ENCODE data around the gene DENND4A. TPM values are rescaled to one million over a fixed set of nuclear protein-coding genes. Genes with fewer than 3 reads are reported as not detected.

The DENND4A gene
- total RNA-seq, 4 donors from 2014 or later: 16.5 to 40.4 (median 24.5) TPM

DNA sequence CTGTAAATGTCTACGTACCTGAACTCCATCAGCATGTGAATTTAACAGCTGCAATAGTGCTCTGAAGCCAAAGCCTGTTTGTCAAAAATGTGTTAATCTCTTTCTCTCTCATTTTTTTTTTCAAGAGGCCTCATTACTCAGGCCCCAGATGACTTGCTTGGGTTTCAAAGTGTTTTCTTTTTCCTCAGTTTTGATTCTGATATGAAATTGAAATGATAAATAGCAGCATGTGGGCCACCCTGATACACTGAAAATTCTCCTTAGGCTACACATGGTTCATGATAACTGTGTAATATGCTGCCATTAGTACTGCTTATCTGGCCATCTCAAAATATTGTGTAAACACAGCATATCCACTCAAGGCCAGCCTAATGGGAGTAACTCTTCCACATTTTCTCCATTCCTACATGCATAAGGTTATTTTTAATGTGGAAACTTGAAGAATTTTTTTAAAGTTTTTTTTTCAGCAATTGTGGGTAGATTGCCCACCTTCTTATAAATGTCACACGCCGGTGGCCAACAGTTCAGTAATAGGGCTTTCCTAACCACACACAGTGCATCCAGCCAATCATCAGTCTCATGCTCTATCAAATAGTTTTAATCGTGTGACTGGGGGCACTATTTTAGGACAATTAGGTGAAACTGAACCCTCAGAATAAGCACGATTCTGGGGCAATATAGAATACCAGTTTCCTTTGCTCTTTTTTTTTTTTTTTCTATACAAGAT is 13.1 kb upstream of the DENND4A start:
- H3K4me1 ChIP-seq: peaks cover 0 to 4% (median 0%) of the 10 kb centered on the region in 4 donors
- no peaks in the 10 kb centered on the region for H3K9me3 ChIP-seq
- no peak overlapping the region for H3K4me3 ChIP-seq
- no peak for DNase-seq
- in situ Hi-C loops (cut with MboI; ENCODE audit: low pct_ligation_motif_present in 1 of 4, low pct_unique_long_range_greater_than_20kb in 1 of 4, low sequenced_read_pairs in 3 of 4) (no loop called here), intact Hi-C loops (cut with DNase I; ENCODE audit: low total_unique reads) (no loop called here)
- no peaks in the 10 kb centered on the region for H3K27me3 ChIP-seq
- no peak overlapping the region for H3K27ac ChIP-seq
- 74 to 82% methylated on average over 5 of the region's 5 CpGs for WGBS, 2 donors (ENCODE audit: low coverage in 1 of 2)
- TF ChIP-seq, protein P1, sequence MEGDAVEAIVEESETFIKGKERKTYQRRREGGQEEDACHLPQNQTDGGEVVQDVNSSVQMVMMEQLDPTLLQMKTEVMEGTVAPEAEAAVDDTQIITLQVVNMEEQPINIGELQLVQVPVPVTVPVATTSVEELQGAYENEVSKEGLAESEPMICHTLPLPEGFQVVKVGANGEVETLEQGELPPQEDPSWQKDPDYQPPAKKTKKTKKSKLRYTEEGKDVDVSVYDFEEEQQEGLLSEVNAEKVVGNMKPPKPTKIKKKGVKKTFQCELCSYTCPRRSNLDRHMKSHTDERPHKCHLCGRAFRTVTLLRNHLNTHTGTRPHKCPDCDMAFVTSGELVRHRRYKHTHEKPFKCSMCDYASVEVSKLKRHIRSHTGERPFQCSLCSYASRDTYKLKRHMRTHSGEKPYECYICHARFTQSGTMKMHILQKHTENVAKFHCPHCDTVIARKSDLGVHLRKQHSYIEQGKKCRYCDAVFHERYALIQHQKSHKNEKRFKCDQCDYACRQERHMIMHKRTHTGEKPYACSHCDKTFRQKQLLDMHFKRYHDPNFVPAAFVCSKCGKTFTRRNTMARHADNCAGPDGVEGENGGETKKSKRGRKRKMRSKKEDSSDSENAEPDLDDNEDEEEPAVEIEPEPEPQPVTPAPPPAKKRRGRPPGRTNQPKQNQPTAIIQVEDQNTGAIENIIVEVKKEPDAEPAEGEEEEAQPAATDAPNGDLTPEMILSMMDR (IDR thresholded peaks at IDR 0.05): no peak
- no peak for TF ChIP-seq POLR2A (IDR thresholded peaks at IDR 0.05)
- no peak for TF ChIP-seq EP300 (IDR thresholded peaks at IDR 0.05; ENCODE audit: low read depth)
- no peak for TF ChIP-seq POLR2AphosphoS5 (IDR thresholded peaks at IDR 0.05)
- no peaks in the 10 kb centered on the region for H3K36me3 ChIP-seq

GRCh38 chr15:65804252-65804931 is 12.3 kb upstream of the DENND4A start:
- peaks cover 0 to 4% (median 0%) of the 10 kb centered on the region in 4 donors for H3K4me1 ChIP-seq
- intact Hi-C loops (cut with DNase I; ENCODE audit: low total_unique reads): no loop called here
- no peak for DNase-seq
- no peaks in the 10 kb centered on the region for H3K27me3 ChIP-seq
- no peak overlapping the region for H3K27ac ChIP-seq
- H3K9me3 ChIP-seq: no peaks in the 10 kb centered on the region
- WGBS, 2 donors (ENCODE audit: low coverage in 1 of 2): 65 to 87% methylated on average over 1 of the region's 1 CpG
- no peak overlapping the region for H3K4me3 ChIP-seq
- in situ Hi-C loops (cut with MboI; ENCODE audit: low pct_ligation_motif_present in 1 of 4, low pct_unique_long_range_greater_than_20kb in 1 of 4, low sequenced_read_pairs in 3 of 4): no loop called here
- TF ChIP-seq EP300 (IDR thresholded peaks at IDR 0.05; ENCODE audit: low read depth) (no peak), POLR2A (IDR thresholded peaks at IDR 0.05) (no peak), POLR2AphosphoS5 (IDR thresholded peaks at IDR 0.05) (no peak)
- TF ChIP-seq, protein P1 (IDR thresholded peaks at IDR 0.05): no peak
- H3K36me3 ChIP-seq: no peaks in the 10 kb centered on the region

DNA sequence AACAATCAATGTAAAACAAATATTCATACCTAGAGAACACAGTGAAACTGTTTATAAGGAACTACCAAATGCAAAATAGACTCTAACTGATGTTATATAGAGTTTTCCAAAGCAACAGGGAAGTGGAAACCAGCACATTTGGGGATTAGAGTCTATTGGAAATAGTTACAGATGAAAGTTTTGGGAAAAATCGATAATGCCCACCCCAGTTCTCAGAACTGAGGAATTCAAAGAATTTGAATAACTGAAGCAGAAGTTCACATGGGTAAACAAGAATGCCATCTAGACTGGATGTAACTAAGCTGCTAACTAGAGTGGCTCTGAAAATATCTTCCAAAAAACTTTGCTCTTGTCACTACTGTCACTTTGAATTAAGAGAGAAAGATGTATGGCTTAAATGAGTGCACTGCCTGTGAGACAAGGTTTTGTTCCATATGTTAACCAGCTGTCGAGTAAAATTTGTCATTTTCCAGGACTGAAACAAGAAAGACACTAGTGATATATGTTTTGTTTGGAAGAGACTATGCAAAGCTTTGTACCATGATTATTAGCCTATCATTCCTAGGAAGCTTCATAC is 9.2 kb upstream of the DENND4A start:
- 68 to 88% methylated on average over 2 of the region's 2 CpGs for WGBS, 2 donors (ENCODE audit: low coverage in 1 of 2)
- peaks cover 0 to 4% (median 0%) of the 10 kb centered on the region in 4 donors for H3K4me1 ChIP-seq
- in situ Hi-C loops (cut with MboI; ENCODE audit: low pct_ligation_motif_present in 1 of 4, low pct_unique_long_range_greater_than_20kb in 1 of 4, low sequenced_read_pairs in 3 of 4) (no loop called here), intact Hi-C loops (cut with DNase I; ENCODE audit: low total_unique reads) (no loop called here)
- no peaks in the 10 kb centered on the region for H3K36me3 ChIP-seq
- no peak for DNase-seq
- no peaks in the 10 kb centered on the region for H3K27me3 ChIP-seq
- TF ChIP-seq POLR2AphosphoS5 (IDR thresholded peaks at IDR 0.05) (no peak), POLR2A (IDR thresholded peaks at IDR 0.05) (no peak), EP300 (IDR thresholded peaks at IDR 0.05; ENCODE audit: low read depth) (no peak)
- TF ChIP-seq, protein P1 (IDR thresholded peaks at IDR 0.05): no peak
- H3K4me3 ChIP-seq: no peak overlapping the region
- no peak overlapping the region for H3K27ac ChIP-seq
- no peaks in the 10 kb centered on the region for H3K9me3 ChIP-seq

- 50 to 65% methylated on average over 1 of the region's 1 CpG for WGBS, 2 donors (ENCODE audit: low coverage in 1 of 2)
- in situ Hi-C loops (cut with MboI; ENCODE audit: low pct_ligation_motif_present in 1 of 4, low pct_unique_long_range_greater_than_20kb in 1 of 4, low sequenced_read_pairs in 3 of 4): no loop called here
Measured at GRCh38 chr15:65796610-65797078, 4.6 kb upstream of the DENND4A start.

More at GRCh38 chr15:65796610-65797078, 4.6 kb upstream of the DENND4A start:
- Histone ChIP-seq H3K4me1 (peaks cover 0 to 8% (median 6%) of the 10 kb centered on the region in 4 donors), H3K9me3 (no peaks in the 10 kb centered on the region), H3K36me3 (no peaks in the 10 kb centered on the region), H3K4me3 (no peak overlapping the region), H3K27ac (no peak overlapping the region), H3K27me3 (no peaks in the 10 kb centered on the region)
- TF ChIP-seq POLR2A (IDR thresholded peaks at IDR 0.05) (no peak), EP300 (IDR thresholded peaks at IDR 0.05; ENCODE audit: low read depth) (no peak), POLR2AphosphoS5 (IDR thresholded peaks at IDR 0.05) (no peak)
- TF ChIP-seq, protein P1 (IDR thresholded peaks at IDR 0.05): no peak
- intact Hi-C loops (cut with DNase I; ENCODE audit: low total_unique reads): loop anchor here (10.0 kb wide), 1 partner anchor 68 kb away; the partner anchor contains the start of gene RAB11A
- no peak for DNase-seq

Measured in transverse colon (tissue), 4 donors.